ENCODE data around the gene RPS6KA5. TPM values are rescaled to one million over a fixed set of nuclear protein-coding genes. Genes with fewer than 3 reads are reported as not detected.
"Not testable (repeated sequence)": the region's sequence is repeated elsewhere in the genome, so short reads cannot be mapped to it uniquely, and the experiment has no call there.

RPS6KA5 gene
- total RNA-seq, 1 experiment from 2014 or later = 11.0 TPM

DNA sequence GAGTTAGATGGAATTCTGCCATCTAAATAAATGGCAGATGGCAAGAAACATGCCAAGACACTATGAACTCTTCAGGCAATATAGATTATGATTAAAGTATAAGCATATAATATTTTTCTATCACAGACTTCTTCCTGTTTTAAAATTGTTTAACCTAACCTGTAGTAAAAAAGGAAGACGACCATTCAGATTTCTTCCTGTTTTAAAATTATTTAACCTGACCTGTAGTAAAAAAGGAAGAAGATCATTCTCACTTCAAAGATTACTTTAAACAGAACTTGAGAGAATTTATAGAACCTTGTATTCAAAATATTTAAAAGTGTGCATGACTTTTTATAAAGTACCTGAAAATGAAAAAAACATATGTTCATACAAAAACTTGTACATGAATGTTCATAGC is 63.5 kb downstream of the RPS6KA5 start:
- H3K27ac ChIP-seq = no peak overlapping the region
- no peaks in the 10 kb centered on the region for H3K4me1 ChIP-seq
- no peak for DNase-seq
- no peaks in the 10 kb centered on the region for H3K9me3 ChIP-seq (replicated peaks)
- H3K4me3 ChIP-seq = no peak overlapping the region
- H3K27me3 ChIP-seq = no peaks in the 10 kb centered on the region
- no peaks in the 10 kb centered on the region for H3K36me3 ChIP-seq

DNA sequence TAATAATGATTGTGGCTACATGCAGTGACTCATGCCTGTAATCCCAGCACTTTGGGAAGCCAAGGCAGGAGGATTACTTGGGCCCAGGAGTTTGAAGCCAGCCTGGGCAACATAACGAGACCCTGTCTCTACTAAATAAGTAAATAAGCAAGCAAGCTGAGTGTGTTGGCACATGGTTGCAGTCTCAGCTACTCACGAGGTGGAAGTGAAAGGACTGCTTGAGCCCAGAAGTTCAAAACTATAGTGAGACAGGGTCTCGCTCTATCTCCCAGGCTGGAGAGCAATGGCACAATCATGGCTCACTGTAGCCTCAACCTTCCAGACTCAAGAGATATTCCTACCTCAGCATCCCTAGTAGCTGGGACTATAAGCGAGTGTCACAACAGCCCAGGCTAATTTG is 64.7 kb downstream of the RPS6KA5 start:
- Histone ChIP-seq H3K27ac (no peak overlapping the region), H3K36me3 (no peaks in the 10 kb centered on the region), H3K4me1 (no peaks in the 10 kb centered on the region), H3K4me3 (no peak overlapping the region), H3K9me3 (replicated peaks) (no peaks in the 10 kb centered on the region), H3K27me3 (no peaks in the 10 kb centered on the region)
- no peak for DNase-seq

DNA sequence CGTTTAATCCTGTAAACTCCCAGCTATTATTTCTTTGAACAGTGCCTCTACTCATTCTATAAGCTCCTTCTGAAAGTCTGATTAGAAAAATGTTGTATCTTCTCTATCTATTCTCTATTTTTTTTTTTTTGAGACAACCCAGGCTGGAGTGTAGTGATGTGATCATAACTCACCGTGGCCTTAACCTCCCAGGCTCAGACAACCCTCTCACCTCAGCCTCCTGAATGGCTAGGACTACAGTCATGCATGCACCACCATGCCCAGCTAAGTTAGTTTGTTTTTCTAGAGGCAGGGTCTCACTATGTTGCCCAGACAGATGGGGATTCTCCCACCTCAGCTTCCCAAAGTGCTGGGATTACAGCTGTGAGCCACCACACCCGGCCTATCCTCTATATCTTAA is 66.6 kb downstream of the RPS6KA5 start:
- no peak overlapping the region for H3K27ac ChIP-seq
- no peak for DNase-seq
- no peak overlapping the region for H3K4me3 ChIP-seq
- no peaks in the 10 kb centered on the region for H3K36me3 ChIP-seq
- no peaks in the 10 kb centered on the region for H3K27me3 ChIP-seq
- no peaks in the 10 kb centered on the region for H3K4me1 ChIP-seq
- H3K9me3 ChIP-seq (replicated peaks) = no peaks in the 10 kb centered on the region

DNA sequence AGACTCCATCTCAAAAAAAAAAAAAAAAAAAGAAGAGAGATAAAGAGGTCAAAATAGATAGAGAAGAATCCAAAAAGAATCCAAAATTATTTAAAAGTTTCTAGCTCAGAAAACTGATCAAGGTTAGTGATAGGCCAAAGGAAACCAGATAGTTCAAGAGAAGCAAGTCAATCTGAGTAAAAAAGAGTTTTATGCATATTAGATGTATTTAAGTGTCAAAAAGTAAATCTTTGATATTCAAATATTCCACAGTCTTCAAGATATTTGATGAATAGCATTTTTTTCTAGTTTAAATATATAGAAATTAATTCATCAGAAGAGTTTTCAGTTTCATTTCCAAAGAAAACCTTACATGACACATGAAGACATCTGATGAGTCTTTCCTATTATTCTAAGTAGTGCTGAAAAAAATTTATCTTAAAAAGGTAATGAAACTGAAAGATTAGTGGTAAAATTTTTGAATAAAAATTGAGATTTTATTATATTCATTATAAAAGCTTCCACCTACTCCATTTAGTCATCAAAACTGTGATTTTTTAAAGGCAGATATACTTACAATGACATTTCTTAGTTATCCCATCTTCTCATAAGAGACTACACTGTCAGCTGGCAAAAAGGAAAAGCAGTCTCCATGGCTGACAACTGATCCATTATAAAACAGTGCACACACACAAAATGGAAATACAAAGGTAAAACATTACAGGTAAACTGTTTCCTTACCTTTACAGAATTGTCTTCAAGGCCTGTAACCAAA is 68.6 kb downstream of the RPS6KA5 start:
- Histone ChIP-seq H3K27me3 (no peaks in the 10 kb centered on the region), H3K36me3 (no peaks in the 10 kb centered on the region), H3K9me3 (replicated peaks) (no peaks in the 10 kb centered on the region), H3K4me3 (no peak overlapping the region), H3K4me1 (no peaks in the 10 kb centered on the region), H3K27ac (no peak overlapping the region)
- no peak for DNase-seq

DNA sequence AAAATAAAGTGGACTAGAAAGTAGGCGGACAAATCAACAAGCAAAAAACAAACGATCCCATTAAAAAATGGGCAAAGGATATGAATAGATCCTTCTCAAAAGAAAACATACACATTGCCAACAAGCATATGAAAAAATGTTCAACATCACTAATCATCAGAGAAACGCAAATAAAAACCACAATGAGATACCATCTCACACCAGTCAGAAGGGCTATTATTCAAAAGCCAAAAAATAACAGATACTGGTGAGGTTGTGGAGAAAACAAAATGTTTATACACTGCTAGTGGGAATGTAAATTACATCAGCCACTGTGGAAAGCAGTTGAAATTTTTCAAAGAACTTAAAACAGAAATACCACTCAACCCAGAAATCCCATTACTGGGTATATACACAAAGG is 70.3 kb downstream of the RPS6KA5 start:
- Histone ChIP-seq H3K4me1 (no peaks in the 10 kb centered on the region), H3K36me3 (no peaks in the 10 kb centered on the region), H3K9me3 (replicated peaks) (no peaks in the 10 kb centered on the region), H3K4me3 (no peak overlapping the region), H3K27me3 (no peaks in the 10 kb centered on the region), H3K27ac (no peak overlapping the region)
- no peak for DNase-seq

DNA sequence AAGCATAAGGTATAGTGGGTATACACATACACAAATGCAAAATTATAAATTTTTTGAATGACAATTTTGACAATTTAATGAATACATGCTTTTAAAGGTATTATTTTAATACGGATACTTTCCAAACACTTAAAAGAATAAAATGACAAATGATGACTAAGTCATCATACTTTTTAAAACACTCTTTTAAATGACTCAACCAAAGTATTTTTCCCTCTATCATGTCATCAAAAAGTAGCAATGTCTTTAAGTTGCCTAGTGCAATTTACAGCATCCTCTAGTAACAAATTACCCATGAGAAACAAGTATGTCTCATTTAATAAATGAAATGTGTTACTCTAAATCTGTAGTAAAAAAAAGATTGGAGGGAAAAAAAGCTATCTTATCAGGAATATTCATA is 73.3 kb downstream of the RPS6KA5 start:
- H3K4me3 ChIP-seq = no peak overlapping the region
- no peaks in the 10 kb centered on the region for H3K4me1 ChIP-seq
- H3K9me3 ChIP-seq (replicated peaks) = no peaks in the 10 kb centered on the region
- H3K36me3 ChIP-seq = no peaks in the 10 kb centered on the region
- H3K27me3 ChIP-seq = no peaks in the 10 kb centered on the region
- no peak for DNase-seq
- H3K27ac ChIP-seq = no peak overlapping the region

DNA sequence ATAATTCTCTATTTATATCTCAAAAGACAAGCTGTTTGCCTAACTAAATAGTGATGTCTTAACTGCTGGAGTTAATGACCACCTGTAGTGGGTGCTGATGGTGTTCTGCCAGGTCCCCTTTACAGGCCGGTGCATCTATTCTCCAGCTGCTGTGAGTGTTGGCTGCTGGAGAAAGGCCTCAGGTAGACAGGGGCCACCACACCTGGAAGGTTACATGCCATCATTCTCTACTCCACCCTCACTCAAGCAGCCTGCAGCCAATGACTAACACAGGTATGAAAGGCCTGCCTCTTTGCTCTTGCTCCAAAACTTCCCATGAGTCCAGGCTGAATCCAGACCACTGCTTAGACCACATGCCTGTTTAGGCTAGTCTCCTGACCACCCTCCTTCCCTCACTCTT is 73.9 kb downstream of the RPS6KA5 start:
- Histone ChIP-seq H3K27me3 (no peaks in the 10 kb centered on the region), H3K9me3 (replicated peaks) (no peaks in the 10 kb centered on the region), H3K36me3 (no peaks in the 10 kb centered on the region), H3K27ac (no peak overlapping the region), H3K4me1 (no peaks in the 10 kb centered on the region), H3K4me3 (no peak overlapping the region)
- no peak for DNase-seq

DNA sequence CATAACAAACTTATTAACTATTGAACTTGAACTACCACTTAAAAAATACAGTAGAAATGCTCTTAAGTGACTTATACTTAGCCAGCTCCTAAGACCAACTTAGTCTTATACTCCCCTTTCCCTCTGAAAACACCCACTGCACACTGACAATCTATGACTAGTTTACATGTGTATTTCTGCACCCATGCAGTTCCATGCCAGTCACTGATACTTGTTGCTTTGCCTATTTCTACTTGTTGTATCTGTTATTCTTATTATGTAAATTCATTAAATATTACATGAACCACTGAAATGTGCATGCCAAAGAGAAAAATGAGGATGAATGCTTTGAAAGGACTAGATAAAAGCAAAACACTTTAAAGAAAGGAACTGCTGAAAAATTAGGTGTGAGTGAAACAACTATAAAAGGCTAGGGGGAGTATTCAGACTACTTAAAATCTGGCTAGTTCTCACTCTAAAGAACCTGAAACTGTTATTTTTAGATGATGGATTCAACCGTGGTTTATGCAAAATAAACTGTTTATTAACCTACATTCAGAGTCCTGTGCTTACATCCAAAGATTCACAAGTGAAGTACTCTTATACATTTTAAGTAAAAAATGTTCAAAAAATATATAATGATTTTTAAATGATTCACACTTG is 74.7 kb downstream of the RPS6KA5 start:
- H3K27me3 ChIP-seq = no peaks in the 10 kb centered on the region
- H3K4me1 ChIP-seq = no peaks in the 10 kb centered on the region
- H3K27ac ChIP-seq = no peak overlapping the region
- no peak overlapping the region for H3K4me3 ChIP-seq
- H3K9me3 ChIP-seq (replicated peaks) = no peaks in the 10 kb centered on the region
- no peaks in the 10 kb centered on the region for H3K36me3 ChIP-seq
- DNase-seq = no peak

DNA sequence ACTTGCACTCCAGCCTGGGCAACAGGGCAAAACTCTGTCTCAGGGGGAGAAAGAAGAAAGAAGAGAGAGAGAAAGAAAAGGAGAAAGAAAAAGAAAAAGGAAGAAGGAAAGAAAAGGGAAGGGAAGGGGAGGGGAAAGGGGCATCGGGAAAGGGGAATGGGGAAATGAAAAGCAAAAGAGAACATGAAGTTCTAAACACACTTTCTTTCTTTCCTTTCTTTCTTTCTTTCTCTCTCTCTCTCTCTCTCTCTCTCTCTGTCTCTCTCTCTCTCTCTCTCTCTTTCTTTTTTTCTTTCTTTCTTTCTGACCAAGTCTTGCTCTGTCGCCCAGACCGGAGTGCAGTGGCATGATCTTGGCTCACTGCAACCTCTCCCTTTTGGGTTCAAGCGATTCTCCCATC is 76.9 kb downstream of the RPS6KA5 start:
- no peaks in the 10 kb centered on the region for H3K4me1 ChIP-seq
- no peak for DNase-seq
- no peaks in the 10 kb centered on the region for H3K36me3 ChIP-seq
- H3K9me3 ChIP-seq (replicated peaks) = no peaks in the 10 kb centered on the region
- H3K4me3 ChIP-seq = no peak overlapping the region
- H3K27ac ChIP-seq = no peak overlapping the region
- H3K27me3 ChIP-seq = no peaks in the 10 kb centered on the region

DNA sequence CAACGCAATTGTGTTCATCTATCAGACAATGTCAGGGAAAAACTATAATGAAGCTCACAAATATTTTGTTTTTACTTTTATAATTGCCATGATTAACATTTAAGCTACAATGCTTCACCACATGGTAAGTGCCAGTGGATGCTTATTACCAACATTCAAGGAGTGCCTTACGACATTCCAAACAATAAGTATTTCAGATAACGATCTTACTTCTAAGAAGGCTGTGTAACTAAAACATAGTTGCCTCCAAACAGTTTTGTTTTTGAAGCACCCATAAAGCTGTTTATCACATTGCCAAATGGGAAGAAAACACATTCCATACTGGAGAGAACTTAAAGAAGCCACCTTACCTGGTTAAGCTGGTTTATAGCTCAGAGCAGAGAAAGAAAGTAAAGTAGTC is 78.8 kb downstream of the RPS6KA5 start:
- H3K27me3 ChIP-seq = no peaks in the 10 kb centered on the region
- H3K4me3 ChIP-seq = no peak overlapping the region
- no peaks in the 10 kb centered on the region for H3K4me1 ChIP-seq
- no peaks in the 10 kb centered on the region for H3K9me3 ChIP-seq (replicated peaks)
- no peak for DNase-seq
- H3K27ac ChIP-seq = no peak overlapping the region
- H3K36me3 ChIP-seq = no peaks in the 10 kb centered on the region

DNA sequence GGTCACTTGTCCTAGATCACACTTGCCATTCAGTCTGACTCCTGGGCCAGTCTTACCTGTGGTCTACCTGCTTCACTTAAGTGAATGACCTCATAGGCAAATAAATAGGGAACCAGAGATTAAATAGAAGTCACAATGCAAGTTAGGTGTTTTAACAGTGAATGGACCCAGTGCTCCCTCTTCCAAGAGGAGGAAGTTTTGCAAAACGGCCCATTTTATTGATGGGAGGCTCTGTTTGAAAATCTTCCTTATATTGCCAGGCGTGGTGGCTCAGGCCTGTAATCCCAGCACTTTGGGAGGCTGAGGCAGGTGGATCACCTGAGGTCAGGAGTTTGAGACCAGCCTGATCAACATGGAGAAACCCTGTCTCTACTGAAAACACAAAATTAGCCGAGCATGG is 79.8 kb downstream of the RPS6KA5 start:
- not testable (repeated sequence) for H3K9me3 ChIP-seq (replicated peaks); DNase-seq; H3K4me1 ChIP-seq; H3K27ac ChIP-seq; H3K27me3 ChIP-seq; H3K36me3 ChIP-seq; H3K4me3 ChIP-seq

DNA sequence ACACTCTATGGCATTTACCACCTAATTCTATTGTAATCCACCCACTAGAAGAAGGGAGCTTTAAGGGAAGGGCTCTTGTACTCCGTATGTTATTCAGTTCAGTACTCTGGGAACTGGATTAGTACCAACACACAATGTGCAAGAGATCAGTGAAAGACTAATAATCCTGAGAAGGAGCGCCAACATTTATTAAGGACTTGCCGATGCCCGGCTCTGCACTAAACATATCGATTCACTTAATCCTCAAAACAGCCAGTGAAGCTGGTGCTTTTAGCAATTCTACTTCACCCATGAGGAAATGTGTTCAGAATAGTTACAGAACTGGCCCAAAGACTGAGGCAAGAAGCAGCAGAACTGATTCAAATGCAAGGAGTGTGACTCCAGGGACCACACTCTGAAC is 80.9 kb downstream of the RPS6KA5 start:
- H3K4me1 ChIP-seq = no peaks in the 10 kb centered on the region
- no peak overlapping the region for H3K4me3 ChIP-seq
- H3K9me3 ChIP-seq (replicated peaks) = no peaks in the 10 kb centered on the region
- H3K36me3 ChIP-seq = no peaks in the 10 kb centered on the region
- DNase-seq = no peak
- no peaks in the 10 kb centered on the region for H3K27me3 ChIP-seq
- H3K27ac ChIP-seq = no peak overlapping the region

DNA sequence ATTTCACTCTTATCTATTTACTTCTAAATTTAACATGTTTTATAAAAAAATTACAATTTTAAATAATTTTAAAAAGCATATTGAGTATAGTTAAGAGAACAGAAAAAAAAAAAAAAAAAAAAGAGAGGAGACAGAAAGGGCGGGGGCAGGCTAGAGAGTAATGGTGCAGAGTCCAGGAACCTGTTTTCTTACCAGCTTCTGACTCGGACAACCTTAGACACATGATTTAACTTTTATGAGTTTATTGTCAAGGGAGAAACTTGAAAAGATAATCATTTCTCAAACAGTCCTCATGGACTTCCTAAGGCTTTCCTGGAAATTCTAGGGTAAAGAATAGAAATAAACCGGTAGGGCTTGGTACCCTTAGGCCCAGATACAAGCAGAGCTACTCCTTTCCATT is 84.3 kb downstream of the RPS6KA5 start:
- H3K9me3 ChIP-seq (replicated peaks) = no peaks in the 10 kb centered on the region
- no peak overlapping the region for H3K4me3 ChIP-seq
- no peaks in the 10 kb centered on the region for H3K4me1 ChIP-seq
- H3K27me3 ChIP-seq = no peaks in the 10 kb centered on the region
- DNase-seq = no peak
- H3K36me3 ChIP-seq = no peaks in the 10 kb centered on the region
- no peak overlapping the region for H3K27ac ChIP-seq

DNA sequence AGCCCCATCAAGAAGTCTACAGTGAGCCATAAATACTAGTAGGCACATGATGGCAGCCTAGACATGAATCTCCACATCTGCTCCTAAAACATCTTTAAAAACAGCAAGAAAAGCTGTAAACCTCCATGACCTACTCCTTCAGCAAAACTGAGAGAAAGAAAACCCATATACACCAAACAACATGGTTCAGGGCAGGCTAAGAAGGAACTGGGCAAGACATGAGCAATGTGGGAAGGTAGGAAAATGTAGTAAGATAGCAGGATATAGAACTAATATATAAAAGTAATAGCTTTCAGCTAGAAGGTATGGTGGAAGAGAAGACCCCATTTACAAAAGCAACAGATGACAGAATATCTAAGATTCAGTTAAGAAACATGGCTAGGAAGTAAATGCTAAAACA is 88.8 kb downstream of the RPS6KA5 start:
- H3K27me3 ChIP-seq = no peaks in the 10 kb centered on the region
- no peaks in the 10 kb centered on the region for H3K36me3 ChIP-seq
- H3K4me1 ChIP-seq = no peaks in the 10 kb centered on the region
- no peak overlapping the region for H3K4me3 ChIP-seq
- no peak overlapping the region for H3K27ac ChIP-seq
- DNase-seq = no peak
- 0 out of 2 replicates have a peak, but pooled peaks cover 3% of the 10 kb centered on the region for H3K9me3 ChIP-seq (replicated peaks)

DNA sequence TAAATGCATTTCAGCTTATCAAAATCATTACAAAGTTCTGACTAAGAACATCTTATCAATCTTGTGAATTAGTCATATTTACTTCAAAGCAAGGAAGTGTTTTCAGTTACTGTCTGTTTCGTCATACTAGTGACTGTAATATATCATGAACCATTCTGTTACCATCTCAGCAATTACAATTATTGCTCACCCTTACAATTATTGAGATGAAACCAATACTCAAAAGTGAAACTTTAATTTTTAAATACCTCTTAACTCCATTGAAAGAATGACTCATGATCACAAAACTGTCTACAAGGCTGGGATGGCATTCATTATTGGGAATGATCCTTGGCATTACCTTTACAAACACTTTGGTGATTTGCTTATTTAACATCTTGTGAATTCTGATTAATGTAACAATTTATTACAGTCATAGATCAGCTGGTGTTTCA is 90.3 kb downstream of the RPS6KA5 start:
- Histone ChIP-seq H3K4me3 (no peak overlapping the region), H3K36me3 (no peaks in the 10 kb centered on the region), H3K9me3 (replicated peaks) (0 out of 2 replicates have a peak, but pooled peaks cover 3% of the 10 kb centered on the region), H3K27ac (no peak overlapping the region), H3K27me3 (no peaks in the 10 kb centered on the region), H3K4me1 (no peaks in the 10 kb centered on the region)
- DNase-seq = no peak
